Measurements from ENCODE around the gene SPIN1.
A peak's percentile ranks its signal among the peaks of the same experiment; 100 is the strongest.
"Not testable (repeated sequence)": the region's sequence is repeated elsewhere in the genome, so short reads cannot be mapped to it uniquely, and the experiment has no call there.

Gene SPIN1

DNA sequence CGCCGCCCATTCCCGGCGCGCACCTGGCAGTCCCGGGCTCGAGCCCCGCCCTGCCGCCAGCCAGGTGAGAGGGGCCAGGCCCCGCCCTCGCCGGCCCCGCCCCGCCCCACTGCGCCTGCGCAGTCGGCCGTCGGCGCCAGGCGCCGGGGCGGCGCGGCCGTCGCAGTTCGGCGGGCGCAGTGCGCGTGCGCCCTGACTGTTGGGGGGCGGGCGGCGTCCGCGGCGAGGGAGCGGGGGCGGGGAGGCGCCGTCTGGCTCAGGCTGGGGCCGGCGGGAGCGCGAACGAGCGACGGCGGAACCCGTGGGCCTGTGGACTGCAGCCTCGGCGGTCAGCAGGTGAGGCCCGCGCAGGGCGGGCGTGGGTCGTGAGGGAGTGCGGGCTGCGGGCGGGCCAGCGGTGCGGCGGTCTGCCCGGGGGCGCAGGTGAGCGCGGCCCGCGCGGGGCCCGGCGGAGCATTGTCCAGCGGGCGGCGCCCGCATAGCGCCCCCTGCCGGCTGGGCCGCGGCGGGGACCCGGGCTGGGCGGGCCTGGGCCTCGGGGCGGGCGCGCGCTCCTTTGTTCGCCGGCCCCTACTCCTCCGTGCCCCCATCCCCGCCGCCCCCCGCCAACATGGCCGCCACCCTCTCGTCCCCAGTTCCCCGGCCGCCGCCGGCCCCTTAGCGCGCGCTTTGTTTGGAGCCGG lies at the start of gene SPIN1:
TSS of gene SPIN1 (plus strand) at position 242 of the 683 bp plus-strand sequence. CDS start 38,096 bp downstream, outside the sequence.
- DNase-seq = peak; percentile 60

DNA sequence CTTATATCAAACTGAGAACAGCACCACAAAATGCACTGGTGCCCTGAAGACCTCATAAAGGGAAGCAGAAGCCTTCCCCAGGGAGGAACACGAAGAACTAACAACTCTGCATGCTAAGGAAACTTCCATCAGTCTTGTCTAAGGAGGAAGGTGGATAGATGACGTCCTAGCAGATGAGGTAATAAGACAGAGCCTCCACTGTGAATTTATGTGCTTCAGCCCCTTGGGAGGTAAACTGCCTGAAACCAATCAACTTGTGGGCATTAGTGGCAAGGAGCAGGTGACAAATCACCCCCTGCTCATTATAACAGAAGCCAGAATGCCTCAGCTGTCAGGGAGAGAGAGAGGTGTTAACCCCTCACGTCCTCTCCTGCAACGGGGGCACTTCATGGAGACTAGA lies 48.9 kb upstream of the SPIN1 start:
- no peak for DNase-seq

GRCh38 chr9:88342246-88342645 lies 46.0 kb upstream of the SPIN1 start:
- DNase-seq = no peak

DNA sequence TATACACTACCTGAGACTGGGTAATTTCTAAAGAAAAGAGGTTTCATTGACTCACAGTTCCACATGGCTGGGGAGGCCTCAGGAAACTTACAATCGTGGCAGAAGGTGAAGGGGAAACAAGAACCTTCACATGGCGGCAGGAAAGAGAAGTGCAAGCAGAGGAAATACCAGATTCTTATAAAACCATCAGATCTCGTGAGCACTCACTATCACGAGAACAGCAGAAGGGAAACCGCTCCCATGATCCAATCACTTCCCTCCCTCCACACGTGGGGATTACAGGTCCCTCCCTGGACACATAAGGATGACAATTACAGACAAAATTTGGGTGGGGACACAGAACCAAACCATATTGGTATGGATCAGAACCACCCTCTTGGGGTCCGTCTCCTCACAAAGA lies 44.2 kb upstream of the SPIN1 start:
- DNase-seq = no peak

DNA sequence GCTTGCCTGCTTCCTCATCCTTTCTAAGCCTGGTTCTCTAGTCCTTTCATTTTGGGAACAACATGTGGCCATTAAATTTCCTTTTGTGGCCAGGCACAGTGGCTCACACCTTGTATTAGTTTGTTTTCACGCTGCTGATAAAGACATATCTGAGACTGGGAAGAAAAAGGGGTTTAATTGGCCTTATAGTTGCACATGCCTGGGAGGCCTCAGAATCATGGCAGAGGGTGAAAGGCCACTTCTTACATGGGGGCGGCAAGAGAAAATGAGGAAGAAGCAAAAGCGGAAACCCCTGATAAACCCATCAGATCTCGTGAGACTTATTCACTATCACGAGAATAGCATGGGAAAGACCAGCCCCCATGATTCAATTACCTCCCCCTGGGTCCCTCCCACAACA lies 37.9 kb upstream of the SPIN1 start:
- DNase-seq = not testable (repeated sequence)

DNA sequence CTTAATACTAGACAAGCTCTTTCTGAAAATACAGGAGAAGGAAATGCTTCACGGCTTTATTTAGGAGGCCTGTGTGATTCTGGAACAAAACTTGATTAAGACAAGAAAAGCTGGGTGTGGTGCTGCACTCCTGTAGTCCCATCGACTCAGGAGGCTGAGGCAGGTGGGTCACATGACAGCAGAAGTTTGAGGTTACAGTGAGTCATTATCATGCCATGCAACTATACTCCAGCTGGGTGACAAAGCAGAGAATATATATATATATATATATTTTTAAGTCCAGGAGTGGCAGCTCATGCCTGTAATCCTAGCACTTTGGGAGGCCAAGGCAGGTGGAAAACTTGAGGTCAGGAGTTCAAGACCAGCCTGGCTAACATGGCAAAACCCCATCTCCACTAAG lies 33.1 kb upstream of the SPIN1 start:
- no peak for DNase-seq

- not testable (repeated sequence) for DNase-seq
Measured at GRCh38 chr9:88357250-88357649, 31.0 kb upstream of the SPIN1 start.

- DNase-seq = no peak
Measured at GRCh38 chr9:88358723-88359122, 29.5 kb upstream of the SPIN1 start.

DNA sequence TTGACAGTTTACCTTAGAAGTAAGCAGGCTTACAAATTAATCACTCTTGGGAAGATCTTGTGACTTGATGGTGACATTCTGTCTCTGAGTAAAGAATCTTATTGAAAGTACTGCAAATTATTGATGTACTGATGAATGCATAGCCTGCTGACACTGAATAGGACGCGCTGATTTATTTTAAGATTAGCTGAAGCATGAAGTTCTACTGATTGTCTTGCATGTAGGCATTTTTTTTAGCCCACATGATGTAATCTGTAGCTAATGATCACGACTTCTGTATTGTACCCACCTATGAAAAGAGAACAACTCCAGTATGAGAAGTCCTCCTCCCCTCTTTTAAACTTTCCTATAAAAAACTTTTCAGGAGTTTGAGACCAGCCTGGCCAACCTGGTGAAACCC lies 28.3 kb upstream of the SPIN1 start:
- no peak for DNase-seq

- no peak for DNase-seq
Measured at GRCh38 chr9:88362681-88363080, 25.6 kb upstream of the SPIN1 start.

DNA sequence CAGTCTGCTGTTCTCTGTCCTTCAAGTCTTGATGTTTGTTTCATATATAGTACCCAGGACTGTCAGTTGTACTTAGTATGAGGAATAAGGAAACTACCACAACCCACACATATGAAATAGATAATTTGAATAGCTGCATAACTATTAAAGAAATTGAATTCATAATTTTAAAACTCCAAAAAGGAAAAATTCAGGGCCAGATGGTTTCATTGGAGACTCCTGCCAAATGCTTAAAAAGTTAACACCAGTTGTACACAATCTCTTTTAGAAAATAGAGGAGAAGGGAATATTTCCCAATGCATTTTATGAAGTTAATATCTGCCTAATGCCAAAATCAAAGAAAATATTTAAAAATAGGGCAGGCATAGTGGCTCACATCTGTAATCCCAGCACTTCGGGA lies 24.6 kb upstream of the SPIN1 start:
- DNase-seq = no peak

DNA sequence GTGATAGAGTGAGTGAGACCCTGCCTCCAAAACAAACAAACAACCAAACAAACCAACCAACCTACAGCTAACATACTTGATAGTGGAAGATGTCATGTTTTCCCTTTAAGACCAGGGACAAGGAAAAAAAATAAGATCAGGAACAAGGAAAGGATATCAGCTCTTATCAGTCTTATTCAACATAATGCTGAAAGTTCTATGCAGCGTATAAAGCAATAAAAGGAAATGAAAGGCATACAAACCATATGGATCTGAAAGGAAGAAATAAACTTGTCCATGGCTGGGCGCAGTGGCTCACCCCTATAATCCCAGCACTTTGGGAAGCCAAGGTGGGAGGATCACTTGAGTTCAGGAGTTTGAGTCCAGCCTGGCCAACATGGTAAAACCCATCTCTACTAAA lies 23.5 kb upstream of the SPIN1 start:
- no peak for DNase-seq

GRCh38 chr9:88370346-88370745 lies 17.9 kb upstream of the SPIN1 start:
- DNase-seq = no peak

DNA sequence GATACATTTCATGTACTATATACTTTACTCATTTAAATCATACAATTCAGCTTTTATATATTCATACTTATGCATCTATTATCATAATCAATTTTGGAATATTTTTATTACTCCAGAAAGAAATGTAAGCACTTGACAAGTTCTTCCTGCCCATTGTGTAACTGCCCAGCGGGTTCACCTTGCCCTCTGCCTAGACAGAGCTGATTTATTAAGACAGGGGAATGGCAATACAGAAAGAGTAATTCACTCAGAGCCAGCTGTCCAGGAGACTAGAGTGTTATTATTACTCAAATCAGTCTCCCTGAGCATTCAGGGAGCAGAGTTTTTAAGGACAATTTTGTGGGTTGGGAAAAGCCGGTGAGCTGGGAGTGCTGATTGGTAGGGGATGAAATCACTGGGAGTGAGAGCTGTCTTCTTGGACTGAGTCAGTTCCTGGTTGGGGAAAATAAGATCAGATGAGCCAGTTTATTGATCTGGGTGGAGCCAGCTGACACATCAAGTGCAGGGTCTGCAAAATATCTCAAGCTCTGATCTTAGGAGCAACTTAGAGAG lies 16.1 kb upstream of the SPIN1 start:
- DNase-seq = no peak

DNA sequence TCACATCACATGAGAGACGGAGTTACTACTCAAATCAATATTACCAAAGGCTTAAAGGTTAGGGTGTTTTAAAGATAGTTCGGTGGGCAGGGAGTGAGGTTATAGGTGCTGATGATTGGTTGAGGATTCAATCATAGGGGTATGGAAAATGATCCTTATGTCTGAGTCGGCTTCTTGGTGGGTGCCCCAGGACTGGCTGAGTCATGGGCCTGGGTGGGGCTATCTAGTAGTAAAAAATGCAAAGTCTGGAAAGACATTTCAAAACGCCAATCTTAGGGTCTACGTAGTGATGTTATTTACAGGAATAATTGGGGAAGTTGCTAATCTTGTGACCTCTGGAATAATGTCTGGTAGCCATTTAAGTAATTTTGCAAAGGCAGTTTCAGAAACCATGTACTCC lies 15.2 kb upstream of the SPIN1 start:
- DNase-seq = no peak

DNA sequence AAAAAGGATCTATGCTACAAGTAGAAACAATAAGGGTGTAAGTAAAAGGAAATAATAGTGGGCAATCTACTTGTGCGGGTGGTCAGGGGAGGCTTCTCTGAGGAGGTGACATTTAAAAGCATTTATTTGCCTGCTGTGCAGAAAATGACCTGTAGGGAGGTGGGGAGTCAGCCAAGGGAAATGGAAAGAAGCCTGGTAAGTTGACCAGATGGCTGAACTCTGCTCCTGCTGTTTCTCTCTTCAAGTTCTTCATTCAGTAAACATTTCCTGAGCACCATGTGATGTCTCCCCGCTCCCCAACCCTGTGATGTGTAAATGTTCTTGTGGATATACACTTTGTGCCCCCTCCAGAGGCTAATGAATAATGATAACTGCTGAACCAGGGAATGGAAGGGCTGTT lies 9.9 kb upstream of the SPIN1 start:
- DNase-seq = no peak

DNA sequence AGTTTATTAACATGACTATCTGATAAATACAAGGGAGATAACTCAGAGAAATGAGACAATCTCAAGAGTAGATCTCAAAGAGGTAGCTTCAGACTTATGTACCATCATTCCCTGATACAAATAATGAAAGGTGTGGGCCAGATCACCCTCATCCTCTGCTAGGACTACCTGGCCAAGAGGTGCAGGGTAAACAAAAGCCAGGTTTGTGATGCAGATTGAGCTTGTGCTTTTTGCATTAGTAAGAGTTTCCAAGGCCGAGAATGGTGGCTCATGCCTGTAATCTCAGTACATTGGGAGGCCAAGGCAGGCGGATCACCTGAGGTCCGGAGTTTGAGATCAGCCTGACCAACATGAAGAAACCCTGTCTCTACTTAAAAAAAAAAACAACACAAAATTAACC lies 8.9 kb upstream of the SPIN1 start:
- DNase-seq = no peak

DNA sequence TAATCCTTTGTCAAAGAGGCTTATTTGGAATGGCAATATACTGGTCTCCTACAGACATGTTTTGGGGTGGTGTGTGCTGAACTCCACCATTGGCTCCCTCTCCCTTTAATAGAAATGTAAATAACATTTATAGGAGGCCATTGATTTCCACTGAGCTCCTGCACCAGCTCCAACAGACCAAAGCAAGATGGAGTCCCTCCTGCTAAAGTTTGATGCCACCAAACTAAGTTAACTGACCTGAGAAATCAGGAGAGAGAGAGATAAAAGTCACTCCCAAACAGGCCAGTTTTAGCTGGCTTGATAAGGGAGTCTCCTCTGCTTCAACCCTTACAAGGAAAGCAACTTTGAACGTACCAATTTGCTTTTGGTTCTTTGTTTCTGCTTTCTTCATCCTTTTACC lies 8.1 kb upstream of the SPIN1 start:
- no peak for DNase-seq

DNA sequence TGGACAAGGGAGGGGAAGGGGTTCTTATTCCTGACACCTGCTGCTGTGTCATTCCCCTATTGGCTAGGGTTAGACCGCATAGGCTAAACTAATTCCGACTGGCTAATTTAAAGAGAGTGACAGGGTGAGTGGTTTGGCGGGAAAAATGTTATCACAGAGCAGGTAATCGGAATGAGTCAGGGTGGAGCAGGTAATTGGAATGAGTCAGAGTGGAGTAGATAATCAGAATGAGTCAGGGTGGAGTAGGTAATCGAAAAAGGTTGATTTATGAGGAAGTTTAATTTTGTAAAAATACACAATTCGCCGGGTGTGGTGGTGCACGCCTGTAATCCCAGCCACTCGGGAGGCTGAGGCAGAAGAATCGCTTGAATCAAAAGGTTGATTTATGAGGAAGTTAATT lies 6.9 kb upstream of the SPIN1 start:
- DNase-seq = not testable (repeated sequence)

DNA sequence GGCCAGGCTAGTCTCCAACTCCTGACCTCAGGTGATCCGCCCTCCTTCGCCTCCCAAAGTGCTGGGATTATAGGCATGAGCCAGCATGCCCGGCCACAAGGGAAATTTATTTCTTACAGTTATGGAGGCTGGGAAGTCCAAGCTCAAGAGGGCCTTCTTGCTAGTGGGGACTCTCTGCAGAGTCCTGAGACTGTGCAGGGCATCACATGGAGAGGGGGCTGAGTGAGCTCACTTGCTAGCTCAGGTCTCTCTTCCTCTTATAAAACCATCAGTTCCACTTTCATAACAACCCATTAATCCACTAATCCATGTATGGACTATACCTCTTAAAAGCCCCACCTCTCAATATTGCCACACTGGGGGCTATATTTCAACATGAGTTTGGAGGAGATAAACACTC lies 5.1 kb upstream of the SPIN1 start:
- no peak for DNase-seq

DNA sequence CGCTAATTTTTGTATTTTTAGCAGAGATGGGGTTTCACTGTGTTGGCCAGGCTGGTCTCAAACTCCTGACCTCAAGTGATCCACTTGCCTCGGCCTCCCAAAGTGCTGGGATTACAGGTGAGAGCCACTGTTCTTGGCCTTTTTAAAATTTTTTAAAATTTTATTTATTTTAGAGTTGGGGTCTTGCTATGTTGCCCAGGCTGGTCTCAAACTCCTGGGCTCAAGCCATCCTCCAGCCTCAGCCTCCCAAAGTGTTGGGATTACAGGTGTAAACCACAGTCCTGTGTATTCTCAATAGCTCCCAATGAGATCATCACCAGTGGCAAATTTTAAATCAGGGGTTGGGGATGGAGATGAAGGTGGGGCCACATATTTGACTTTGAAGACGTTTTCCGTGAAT lies 2.1 kb upstream of the SPIN1 start:
- DNase-seq = not testable (repeated sequence)

GRCh38 chr9:88387036-88387551 lies 1.1 kb upstream of the SPIN1 start:
- no peak for DNase-seq

DNA sequence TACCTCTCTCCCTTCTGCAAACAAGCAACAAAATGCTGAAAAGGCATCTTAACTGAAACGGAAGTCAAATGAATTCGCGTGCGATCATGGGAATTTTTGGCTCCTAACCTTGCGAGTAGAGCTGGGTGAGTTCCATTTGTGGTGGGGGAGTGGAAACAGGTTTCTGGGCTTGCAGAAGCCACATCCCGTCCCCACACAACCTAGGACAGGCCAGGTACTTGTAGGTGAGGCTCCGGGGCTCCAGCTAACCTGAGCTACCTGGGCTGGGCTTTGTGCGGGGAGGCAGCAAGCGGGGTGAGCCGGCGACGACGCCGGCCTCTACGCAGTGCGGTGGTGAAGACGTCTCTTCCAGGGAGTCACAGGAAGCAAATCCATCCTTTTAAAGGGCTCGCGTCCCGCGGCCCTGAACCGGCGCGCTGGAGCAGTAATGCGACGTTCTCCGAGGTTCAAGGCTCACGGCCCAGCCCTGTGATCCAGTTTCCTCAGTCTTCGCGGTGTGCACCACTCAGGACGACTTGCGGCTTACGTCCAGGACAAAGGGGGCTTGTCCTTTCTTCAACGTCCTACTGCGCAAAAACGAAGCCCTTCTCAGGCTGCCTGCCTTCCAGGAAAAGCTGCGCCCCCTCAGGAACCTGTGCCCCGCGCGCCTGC lies 567 bp upstream of the SPIN1 start:
- DNase-seq = peak; percentile 12

- DNase-seq = peak; percentile 27
Measured at GRCh38 chr9:88388886-88389605, 802 bp downstream of the SPIN1 start.
